ENCODE data around the gene SSU72. TPM values are rescaled to one million over a fixed set of nuclear protein-coding genes. Genes with fewer than 3 reads are reported as not detected.
"Not testable (repeated sequence)": the region's sequence is repeated elsewhere in the genome, so short reads cannot be mapped to it uniquely, and the experiment has no call there.

Gene SSU72
- total and polyA plus RNA-seq, 2 donors = 38.5 to 83.5 TPM

DNA sequence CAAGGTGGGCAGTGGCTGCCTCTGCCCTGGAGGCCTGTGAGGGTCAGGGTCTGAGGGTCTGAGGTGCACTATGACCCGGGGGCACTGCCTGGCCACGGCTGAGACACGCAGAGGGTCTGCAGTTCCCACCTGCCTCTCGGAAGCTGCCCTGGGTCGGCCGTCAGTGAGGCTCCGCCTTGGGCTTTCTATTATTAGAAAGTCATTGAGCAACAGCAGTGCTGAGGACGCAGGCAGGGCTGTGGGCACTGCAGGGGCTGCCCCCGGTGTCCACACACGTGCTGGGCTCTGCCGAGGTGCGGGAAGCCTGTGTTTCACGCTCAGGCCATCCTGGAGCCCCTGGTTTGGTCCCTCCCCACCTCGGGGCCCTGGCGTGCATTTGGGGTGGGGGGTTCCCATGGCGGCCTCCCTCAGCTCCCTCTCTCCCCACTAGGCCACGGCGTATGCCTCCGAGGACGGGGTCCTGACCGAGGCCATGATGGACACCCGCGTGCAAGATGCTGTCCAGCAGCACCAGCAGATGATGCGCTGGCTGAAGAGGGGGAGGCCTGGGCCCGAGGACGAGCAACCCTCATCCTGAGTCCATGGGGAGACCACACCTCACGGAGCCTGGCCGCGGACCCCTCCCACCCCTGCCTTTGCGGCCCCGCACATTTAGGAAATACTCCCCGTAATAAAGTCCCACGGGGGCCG lies 65.7 kb downstream of the SSU72 start:
- not testable (repeated sequence) for H3K4me3 ChIP-seq (ENCODE audit: low read depth, low read length); H3K36me3 ChIP-seq (ENCODE audit: insufficient read depth); H3K4me1 ChIP-seq (ENCODE audit: insufficient read depth); DNase-seq (ENCODE audit: extremely low spot score); H3K27ac ChIP-seq (ENCODE audit: low read depth)
- 71% methylated on average over 29 of the region's 34 CpGs for WGBS

DNA sequence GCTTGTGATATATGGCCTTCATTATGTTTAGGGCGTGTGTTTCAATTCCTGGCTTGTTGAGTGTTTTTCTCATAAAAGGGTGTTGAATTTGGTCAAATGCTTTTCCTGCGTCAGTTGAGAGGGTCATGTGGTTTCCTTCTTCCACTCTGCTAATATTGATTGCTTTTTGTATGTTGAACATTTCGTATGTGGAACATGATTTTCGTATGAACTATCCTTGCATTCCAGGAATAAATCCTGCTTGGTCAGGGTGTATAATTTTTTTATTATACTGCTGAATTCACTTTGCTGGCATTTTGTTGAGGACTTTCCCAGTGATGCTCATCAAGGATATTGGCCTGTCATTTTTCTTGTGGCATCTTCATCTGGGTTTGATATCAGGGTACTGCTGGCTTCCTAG lies 67.4 kb downstream of the SSU72 start:
- H3K27ac ChIP-seq (ENCODE audit: low read depth) = no peak overlapping the region
- WGBS = 91% methylated on average over 4 of the region's 4 CpGs

DNA sequence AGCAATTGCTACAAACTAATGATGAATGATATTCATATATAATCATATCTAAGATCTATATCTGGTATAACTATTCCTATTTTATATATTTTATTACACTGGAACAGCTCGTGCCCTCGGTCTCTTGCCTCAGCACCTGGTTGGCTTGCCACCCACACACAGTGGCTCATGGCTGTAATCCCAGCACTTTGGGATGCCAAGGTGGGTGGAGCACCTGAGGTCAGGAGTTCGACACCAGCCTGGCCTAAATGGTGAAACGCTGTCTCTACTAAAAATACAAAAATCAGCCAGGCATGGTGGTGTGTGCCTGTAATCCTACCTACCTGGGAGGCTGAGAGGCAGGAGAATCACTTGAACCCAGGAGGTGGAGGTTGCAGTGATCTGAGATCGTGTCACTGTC lies 68.9 kb downstream of the SSU72 start:
- not testable (repeated sequence) for H3K4me1 ChIP-seq (ENCODE audit: insufficient read depth); H3K27ac ChIP-seq (ENCODE audit: low read depth); H3K4me3 ChIP-seq (ENCODE audit: low read depth, low read length); H3K36me3 ChIP-seq (ENCODE audit: insufficient read depth); DNase-seq (ENCODE audit: extremely low spot score)
- 82% methylated on average over 5 of the region's 5 CpGs for WGBS

More for the DNA sequence above, 67.4 kb downstream of the SSU72 start:
- no peak overlapping the region for H3K4me3 ChIP-seq (ENCODE audit: low read depth, low read length)
- no peaks in the 10 kb centered on the region for H3K36me3 ChIP-seq (ENCODE audit: insufficient read depth)
- no peak for DNase-seq (ENCODE audit: extremely low spot score)
- H3K4me1 ChIP-seq (ENCODE audit: insufficient read depth) = no peaks in the 10 kb centered on the region

DNA sequence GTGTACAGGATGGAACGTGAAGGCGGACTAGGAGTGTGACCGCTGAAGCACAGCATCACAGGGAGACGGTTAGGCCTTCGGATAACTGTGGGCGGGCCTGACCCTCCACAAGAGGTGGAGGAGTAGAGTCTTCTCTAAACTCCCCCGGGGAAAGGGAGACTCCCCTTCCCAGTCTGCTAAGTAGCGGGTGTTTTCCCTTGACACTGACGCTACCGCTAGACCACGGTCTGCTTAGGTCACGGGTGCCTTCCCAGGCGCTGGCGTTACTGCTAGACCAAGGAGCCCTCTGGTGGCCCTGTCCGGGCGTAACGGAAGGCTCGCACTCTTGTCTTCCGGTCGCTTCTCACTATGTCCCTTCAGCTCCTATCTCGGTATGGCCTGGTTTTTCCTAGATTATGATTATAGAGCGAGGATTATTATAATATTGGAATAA lies 69.3 kb downstream of the SSU72 start:
- 22% methylated on average over 16 of the region's 22 CpGs for WGBS
- not testable (repeated sequence) for H3K27ac ChIP-seq (ENCODE audit: low read depth); H3K36me3 ChIP-seq (ENCODE audit: insufficient read depth); H3K4me1 ChIP-seq (ENCODE audit: insufficient read depth); H3K4me3 ChIP-seq (ENCODE audit: low read depth, low read length); DNase-seq (ENCODE audit: extremely low spot score)

DNA sequence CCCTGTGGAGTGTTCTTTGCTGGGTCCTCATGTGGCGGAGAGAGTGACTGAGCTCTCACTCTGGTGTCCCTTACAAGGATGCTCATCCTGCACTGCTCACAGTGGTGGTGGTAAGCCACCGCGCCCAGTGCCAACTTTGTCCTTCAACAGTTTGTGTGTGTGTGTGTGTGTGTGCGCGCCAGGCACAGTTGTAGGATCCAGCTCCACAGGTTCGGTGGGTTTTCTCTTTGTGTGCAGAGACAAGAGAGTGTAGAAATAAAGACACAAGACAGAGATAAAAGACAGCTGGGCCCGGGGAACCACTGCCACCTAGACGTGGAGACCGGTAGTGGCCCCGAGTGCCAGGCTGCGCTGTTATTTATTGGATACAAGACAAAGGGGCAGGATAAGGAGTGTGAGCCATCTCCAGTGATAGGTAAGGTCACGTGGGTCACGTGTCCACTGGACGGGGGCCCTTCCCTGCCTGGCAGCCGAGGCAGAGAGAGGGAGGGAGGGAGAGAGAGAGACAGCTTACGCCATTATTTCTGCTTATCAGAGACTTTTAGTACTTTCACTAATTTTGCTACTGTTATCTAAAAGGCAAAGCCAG lies 69.8 kb downstream of the SSU72 start:
- DNase-seq (ENCODE audit: extremely low spot score) = peak; percentile 54
- WGBS = 37% methylated on average over 16 of the region's 16 CpGs
- H3K36me3 ChIP-seq (ENCODE audit: insufficient read depth); H3K4me1 ChIP-seq (ENCODE audit: insufficient read depth); H3K27ac ChIP-seq (ENCODE audit: low read depth); H3K4me3 ChIP-seq (ENCODE audit: low read depth, low read length): not testable (repeated sequence)

DNA sequence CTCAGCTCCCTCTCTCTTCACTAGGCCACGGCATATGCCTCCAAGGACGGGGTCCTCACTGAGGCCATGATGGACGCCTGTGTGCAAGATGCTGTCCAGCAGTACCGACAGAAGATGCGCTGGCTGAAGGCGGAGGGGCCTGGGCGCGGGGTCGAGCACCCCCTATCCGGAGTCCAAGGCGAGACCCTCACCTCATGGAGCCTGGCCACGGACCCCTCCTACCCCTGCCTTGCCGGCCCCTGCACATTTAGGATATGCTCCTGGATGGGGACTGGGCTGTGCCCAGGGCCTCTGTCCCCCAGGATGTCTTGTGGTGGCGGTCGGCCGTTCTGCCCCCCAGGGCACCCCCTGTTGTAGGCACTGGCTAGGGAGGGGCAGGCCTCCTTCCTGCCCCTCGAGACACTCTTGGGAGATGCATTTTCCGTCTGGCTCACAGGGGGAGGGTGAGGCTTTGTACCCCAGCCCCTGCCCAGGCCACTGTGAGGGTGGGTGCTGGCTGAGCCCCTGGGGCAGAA lies 79.1 kb downstream of the SSU72 start:
- not testable (repeated sequence) for H3K27ac ChIP-seq (ENCODE audit: low read depth); H3K4me3 ChIP-seq (ENCODE audit: low read depth, low read length); H3K36me3 ChIP-seq (ENCODE audit: insufficient read depth); DNase-seq (ENCODE audit: extremely low spot score); H3K4me1 ChIP-seq (ENCODE audit: insufficient read depth)
- WGBS = 87% methylated on average over 18 of the region's 18 CpGs

DNA sequence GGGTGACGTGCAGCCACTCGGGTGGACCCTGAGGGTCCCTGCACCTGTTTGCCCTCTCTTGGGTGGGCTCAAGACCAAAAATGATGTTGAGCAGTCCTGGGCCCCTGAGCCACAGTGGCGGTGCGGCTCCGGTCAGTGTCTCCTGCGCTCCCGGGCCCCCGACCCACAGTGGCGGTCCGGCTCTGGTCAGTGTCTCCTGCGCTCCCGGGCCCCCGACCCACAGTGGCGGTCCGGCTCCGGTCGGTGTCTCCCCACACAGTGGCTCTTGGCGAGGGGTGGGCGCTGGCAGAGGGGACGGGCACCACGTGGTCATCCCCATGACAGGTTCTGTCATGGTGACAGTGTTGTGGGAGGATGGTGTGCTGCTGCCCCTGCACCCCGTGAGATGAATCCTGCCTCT lies 80.4 kb downstream of the SSU72 start:
- H3K4me3 ChIP-seq (ENCODE audit: low read depth, low read length); H3K27ac ChIP-seq (ENCODE audit: low read depth); H3K36me3 ChIP-seq (ENCODE audit: insufficient read depth); H3K4me1 ChIP-seq (ENCODE audit: insufficient read depth); DNase-seq (ENCODE audit: extremely low spot score): not testable (repeated sequence)
- 95% methylated on average over 22 of the region's 22 CpGs for WGBS

Other genes starting within 250 kb of the SSU72 start
- gene TAS1R3, start 243.6 kb downstream of the SSU72 start, total RNA-seq = 0.48 TPM
- gene TAS1R3, start 243.6 kb downstream of the SSU72 start, polyA plus RNA-seq = 0.11 TPM
- gene DVL1, start 225.4 kb downstream of the SSU72 start, total RNA-seq = 26.4 TPM
- gene DVL1, start 225.4 kb downstream of the SSU72 start, polyA plus RNA-seq = 69.0 TPM
- gene MXRA8, start 216.3 kb downstream of the SSU72 start, total RNA-seq = 62.7 TPM
- gene MXRA8, start 216.3 kb downstream of the SSU72 start, polyA plus RNA-seq = 159 TPM
- gene AURKAIP1, start 199.7 kb downstream of the SSU72 start, total RNA-seq = 20.7 TPM
- 158 TPM for gene AURKAIP1, start 199.7 kb downstream of the SSU72 start, polyA plus RNA-seq
- 226 TPM for gene CCNL2, start 175.5 kb downstream of the SSU72 start, total RNA-seq
- gene CCNL2, start 175.5 kb downstream of the SSU72 start, polyA plus RNA-seq = 146 TPM
- 55.1 TPM for gene MRPL20, start 167.6 kb downstream of the SSU72 start, total RNA-seq
- gene MRPL20, start 167.6 kb downstream of the SSU72 start, polyA plus RNA-seq = 183 TPM
- gene ANKRD65, start 153.6 kb downstream of the SSU72 start, total RNA-seq = 5.8 TPM
- 17.7 TPM for gene ANKRD65, start 153.6 kb downstream of the SSU72 start, polyA plus RNA-seq
- gene VWA1, start 139.2 kb downstream of the SSU72 start, total RNA-seq = 15.2 TPM
- 214 TPM for gene VWA1, start 139.2 kb downstream of the SSU72 start, polyA plus RNA-seq
- gene ATAD3C, start 125.2 kb downstream of the SSU72 start, total RNA-seq = 0.26 TPM
- gene ATAD3C, start 125.2 kb downstream of the SSU72 start, polyA plus RNA-seq = 3.3 TPM
- 11.3 TPM for gene ATAD3B, start 103.1 kb downstream of the SSU72 start, total RNA-seq
- 14.3 TPM for gene ATAD3B, start 103.1 kb downstream of the SSU72 start, polyA plus RNA-seq
- 7.1 TPM for gene ATAD3A, start 62.7 kb downstream of the SSU72 start, total RNA-seq
- 18.8 TPM for gene ATAD3A, start 62.7 kb downstream of the SSU72 start, polyA plus RNA-seq
- 6.7 TPM for gene TMEM240, start 34.2 kb downstream of the SSU72 start, total RNA-seq
- gene TMEM240, start 34.2 kb downstream of the SSU72 start, polyA plus RNA-seq = 31.0 TPM
- gene FNDC10, start 25.3 kb upstream of the SSU72 start, total RNA-seq = 0.58 TPM
- gene FNDC10, start 25.3 kb upstream of the SSU72 start, polyA plus RNA-seq = 2.2 TPM
- 20.9 TPM for gene MIB2, start 40.6 kb upstream of the SSU72 start, total RNA-seq
- 74.5 TPM for gene MIB2, start 40.6 kb upstream of the SSU72 start, polyA plus RNA-seq
- gene MMP23B, start 57.3 kb upstream of the SSU72 start, total RNA-seq = 45.6 TPM
- gene MMP23B, start 57.3 kb upstream of the SSU72 start, polyA plus RNA-seq = 35.7 TPM
- gene CDK11B, start 84.1 kb upstream of the SSU72 start, total RNA-seq = 6.5 TPM
- 44.5 TPM for gene CDK11B, start 84.1 kb upstream of the SSU72 start, polyA plus RNA-seq
- 29.9 TPM for gene SLC35E2B, start 117.9 kb upstream of the SSU72 start, total RNA-seq
- gene SLC35E2B, start 117.9 kb upstream of the SSU72 start, polyA plus RNA-seq = 34.5 TPM
- gene CDK11A, start 149.5 kb upstream of the SSU72 start, total RNA-seq = 15.2 TPM
- gene CDK11A, start 149.5 kb upstream of the SSU72 start, polyA plus RNA-seq = 20.2 TPM
- gene NADK, start 203.6 kb upstream of the SSU72 start, total RNA-seq = 28.0 TPM
- gene NADK, start 203.6 kb upstream of the SSU72 start, polyA plus RNA-seq = 57.9 TPM